GM12872 (cell line): ENCODE data around the gene CEP20.

Experiments
- TF ChIP-seq, protein P1 (sequence below): IDR thresholded peaks from 3 replicates; pipeline ENCODE4 v1.5.1; 2011; ENCODE audit warnings: low read depth, mild to moderate bottlenecking, low read length, moderate library complexity; ENCODE audit not compliant: insufficient read depth

The CEP20 gene

DNA sequence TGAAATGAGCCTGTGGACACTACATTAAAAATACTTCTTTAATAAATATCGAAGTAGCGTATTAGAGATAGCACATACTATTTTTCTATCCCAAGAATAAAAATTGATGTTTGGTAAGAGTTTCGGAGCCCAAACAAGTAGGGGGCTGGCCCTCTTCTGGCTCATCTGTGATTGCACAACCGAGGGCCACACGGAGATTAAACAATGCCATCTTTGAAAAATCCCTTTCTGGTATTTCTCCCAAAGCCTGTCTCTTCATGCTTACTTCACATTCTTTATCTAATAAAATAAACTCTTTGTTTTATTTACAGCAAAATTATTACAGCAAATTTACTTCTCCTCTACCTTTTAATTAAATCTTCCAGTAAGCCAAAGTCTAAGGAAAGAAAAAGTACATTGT lies 22.0 kb downstream of the CEP20 start:
- TF ChIP-seq, protein P1, sequence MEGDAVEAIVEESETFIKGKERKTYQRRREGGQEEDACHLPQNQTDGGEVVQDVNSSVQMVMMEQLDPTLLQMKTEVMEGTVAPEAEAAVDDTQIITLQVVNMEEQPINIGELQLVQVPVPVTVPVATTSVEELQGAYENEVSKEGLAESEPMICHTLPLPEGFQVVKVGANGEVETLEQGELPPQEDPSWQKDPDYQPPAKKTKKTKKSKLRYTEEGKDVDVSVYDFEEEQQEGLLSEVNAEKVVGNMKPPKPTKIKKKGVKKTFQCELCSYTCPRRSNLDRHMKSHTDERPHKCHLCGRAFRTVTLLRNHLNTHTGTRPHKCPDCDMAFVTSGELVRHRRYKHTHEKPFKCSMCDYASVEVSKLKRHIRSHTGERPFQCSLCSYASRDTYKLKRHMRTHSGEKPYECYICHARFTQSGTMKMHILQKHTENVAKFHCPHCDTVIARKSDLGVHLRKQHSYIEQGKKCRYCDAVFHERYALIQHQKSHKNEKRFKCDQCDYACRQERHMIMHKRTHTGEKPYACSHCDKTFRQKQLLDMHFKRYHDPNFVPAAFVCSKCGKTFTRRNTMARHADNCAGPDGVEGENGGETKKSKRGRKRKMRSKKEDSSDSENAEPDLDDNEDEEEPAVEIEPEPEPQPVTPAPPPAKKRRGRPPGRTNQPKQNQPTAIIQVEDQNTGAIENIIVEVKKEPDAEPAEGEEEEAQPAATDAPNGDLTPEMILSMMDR: no peak

DNA sequence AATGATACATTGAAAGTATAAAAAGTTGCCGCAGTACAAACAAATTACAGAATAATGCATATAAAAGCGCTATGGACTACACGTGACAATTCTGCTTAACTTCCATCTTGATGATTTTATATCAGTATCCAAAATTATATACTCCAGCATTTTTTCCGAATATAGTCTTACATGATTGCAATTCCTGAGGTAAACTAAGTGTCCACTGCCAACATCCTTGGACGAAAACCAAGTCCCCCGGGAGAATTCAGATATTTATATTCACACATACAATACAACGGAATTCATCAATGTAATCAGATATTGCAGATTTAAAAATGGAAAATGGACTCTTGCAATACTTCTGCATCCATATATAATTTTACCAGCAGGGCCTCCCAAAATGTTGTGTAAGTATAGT lies 22.7 kb downstream of the CEP20 start:
- TF ChIP-seq, protein P1: no peak

DNA sequence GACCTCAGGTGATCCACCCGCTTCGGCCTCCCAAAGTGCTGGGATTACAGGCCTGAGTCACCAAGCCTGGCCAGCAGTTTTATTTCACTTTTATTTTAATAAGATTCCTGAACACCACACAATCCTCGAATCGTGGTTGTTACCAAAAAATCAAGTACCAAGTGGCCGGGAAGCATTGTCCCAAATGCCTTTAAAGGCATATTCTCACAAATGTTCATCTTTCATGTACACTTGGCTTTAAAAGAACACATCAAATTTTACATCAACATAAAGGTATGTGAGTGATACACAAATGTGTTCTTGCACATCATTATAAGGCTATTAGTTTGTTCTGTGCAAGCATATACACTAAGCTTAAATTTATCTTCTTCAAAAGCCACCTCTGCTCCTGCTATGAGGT lies 23.5 kb downstream of the CEP20 start:
- TF ChIP-seq, protein P1: no peak

DNA sequence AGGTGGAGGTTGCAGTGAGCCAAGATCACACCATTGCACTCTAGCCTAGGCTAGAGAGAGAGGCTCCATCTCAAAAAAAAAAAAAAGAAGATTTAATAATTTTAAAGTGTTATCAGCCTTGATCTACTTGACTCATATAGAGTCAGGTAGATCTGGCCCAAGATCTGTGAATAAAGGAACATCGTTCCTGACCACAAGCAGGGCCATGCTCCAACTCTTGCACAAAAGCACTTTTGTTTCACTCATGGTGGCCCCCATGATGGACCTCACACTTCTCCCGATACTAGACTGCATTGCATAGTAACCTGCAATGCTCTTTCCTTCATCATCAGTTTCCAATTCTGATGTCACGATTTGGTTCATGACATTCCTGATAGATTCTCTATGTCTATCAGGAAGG lies 26.4 kb downstream of the CEP20 start:
- TF ChIP-seq, protein P1: no peak

DNA sequence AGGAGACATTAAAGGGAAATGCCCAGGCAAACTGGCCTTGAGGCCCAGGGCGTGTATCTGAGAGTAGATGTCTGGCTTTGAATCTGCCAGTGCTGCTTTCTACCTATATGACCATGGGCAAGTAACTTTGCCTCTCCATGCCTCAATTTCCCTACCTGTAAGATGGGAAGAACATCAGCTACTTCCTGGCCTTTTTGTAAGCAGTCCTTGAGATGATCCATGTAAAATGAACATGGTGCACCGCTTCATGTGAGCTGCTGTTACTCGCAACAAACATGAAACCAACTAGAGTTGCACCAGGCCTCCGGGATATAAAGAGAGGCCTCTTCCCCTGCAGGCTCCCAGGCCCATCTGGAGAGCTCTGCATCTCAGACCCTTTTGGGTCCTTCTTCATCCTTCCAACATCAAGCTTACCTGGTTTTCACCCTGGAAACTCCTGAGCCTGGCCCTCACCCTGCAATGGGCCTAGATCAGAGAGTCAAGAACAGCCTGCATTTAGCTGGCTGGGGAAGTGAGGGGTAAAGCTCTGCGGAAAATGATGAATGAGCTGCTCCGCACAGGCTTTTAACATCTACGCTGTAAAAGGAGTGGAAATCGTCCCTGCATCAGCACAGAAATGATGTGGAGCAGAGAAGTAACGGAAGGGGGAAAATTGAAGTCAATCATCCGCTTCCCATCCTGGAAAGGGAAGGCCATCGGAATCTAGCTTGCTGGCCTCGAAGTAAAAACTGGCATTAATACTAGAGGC lies 29.3 kb downstream of the CEP20 start:
- TF ChIP-seq, protein P1: no peak

DNA sequence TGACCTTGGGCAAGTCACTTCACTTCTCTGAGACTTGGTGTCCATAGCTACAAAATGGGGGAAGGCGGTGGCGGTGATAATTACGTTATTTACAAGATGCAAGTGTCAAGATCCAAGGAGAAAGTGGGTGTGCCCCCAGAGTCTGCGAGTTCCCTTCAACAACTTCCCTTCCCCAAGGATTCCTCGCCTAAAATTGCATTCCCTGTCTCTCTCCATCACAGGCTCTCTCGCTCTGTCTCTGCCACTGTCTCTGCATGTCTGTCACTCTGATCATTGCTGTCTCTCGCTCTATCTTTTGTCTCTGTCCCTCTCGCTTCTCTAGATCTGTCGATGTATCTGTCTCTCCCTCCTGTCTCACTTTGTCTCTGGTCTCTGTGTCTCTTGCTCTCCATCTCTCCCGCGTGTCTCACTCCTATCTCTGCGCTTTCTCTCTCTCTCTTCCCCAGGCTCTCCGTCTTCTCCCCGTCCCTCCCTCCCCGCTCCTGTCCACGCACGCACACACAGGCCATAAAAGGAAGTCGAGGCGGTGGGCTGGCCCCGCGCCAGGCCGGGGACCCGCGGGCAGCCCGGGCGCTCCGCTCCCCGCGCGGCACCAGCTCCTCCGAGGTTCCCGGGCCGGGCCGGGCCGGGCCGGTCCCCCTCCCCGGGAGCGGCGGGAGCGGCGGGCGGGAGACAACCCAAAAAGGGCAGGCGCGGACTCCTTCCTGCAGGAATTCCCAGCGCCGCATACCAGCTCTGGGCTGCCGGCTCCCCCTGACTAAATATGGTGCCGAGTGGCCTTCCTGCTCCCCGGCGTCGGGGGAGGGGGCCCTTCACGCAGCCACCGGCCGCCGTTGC lies 30.5 kb downstream of the CEP20 start:
- TF ChIP-seq, protein P1: no peak

DNA sequence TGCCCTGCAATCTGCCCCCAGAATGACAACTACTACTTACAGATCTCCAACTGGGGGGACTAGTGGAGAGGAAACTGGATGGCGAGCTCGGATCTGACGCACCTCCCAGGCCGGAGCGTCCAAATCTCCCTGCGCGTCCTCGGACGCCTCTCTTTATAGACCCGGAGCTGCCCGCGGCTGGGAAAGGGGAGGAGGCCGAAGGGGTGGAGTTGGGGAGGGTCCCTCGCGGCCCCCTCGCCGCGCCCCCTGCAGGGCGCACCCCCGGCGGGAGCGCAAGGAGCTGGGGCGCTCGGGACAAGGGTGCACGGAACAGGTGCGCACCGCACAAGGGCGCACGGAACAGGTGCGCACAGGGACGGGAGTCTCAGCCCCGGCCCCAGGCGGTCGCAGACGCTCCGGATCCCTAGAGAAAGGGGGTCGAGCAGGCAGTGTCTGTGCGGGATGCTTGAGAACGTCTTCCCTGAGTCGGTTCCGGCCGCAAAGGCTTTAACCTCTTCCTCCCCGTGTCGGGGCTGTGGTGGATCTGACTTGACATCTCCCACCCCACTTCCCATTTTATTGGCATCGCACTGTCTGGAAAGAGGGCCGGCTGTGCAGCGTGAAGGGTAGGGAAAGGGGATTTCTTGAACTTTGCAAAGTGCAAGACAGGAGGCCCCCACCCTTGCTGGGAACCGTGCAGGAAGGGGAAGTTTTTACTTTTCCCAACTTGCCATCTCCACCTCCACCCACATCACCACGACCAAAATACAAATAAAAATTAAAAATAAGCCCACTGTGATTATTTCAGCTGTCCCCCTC lies 31.3 kb downstream of the CEP20 start, which contains the start of gene MYH11:
MYH11 (minus strand) TSS at position 128 of the 798 bp plus-strand sequence. CDS start 18,776 bp downstream, outside the sequence.
- TF ChIP-seq, protein P1: 0 out of 3 replicates have a peak, but pooled peaks have one; percentile 6
